HUDEP-2 (cell line): ENCODE measurements around the gene MMRN2.
"Not testable (repeated sequence)": the region's sequence is repeated elsewhere in the genome, so short reads cannot be mapped to it uniquely, and the experiment has no call there.

Experiments used
- DNase-seq, 76 experiments: peaks; one replicate each; lab custom pipeline; 2025; ENCODE audit not compliant: unreplicated experiment in 76 of 76; lab: John Stamatoyannopoulos, UW

Gene MMRN2

DNA sequence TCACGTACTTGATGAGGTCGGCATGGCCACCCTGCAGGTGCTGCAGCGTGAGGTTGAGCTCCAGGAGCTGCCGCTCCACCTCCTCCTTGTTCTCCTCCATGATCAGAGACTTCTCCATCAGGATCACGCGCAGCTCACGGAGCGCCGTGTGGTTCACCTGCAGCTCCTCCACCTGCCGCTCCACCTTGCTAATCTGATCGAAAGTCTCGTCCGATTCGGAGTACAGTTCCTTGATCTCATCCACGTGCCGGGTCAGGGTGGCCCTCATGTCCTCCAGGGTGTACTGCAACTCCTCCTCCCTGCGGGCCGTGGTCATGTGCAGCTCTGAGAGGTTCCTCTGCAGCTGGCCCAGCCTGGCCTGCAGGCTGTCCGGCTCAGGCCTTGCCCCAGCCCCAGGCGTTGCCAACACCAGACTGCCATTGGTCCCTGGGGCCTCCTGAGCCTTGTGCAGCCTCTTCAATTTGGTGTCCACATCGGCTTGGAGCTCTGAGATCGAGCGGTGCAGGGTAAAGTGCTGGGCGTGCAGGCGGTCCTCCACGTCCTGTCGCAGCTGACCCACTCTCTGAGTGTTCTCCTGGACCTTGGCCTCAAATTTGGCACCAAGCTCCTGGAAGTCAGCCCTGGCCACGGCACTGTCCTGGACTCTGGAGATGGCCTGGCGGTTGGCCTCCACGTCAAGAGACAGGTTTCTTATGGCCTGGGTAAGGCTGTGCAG is 13.9 kb downstream of the MMRN2 start:
- DNase-seq = no peak

GRCh38 chr10:86942441-86943315 is 14.7 kb downstream of the MMRN2 start:
- DNase-seq = no peak

GRCh38 chr10:86941991-86942421 is 15.4 kb downstream of the MMRN2 start:
- no peak for DNase-seq

- no peak for DNase-seq
Measured at GRCh38 chr10:86941426-86941825, 16.0 kb downstream of the MMRN2 start.

DNA sequence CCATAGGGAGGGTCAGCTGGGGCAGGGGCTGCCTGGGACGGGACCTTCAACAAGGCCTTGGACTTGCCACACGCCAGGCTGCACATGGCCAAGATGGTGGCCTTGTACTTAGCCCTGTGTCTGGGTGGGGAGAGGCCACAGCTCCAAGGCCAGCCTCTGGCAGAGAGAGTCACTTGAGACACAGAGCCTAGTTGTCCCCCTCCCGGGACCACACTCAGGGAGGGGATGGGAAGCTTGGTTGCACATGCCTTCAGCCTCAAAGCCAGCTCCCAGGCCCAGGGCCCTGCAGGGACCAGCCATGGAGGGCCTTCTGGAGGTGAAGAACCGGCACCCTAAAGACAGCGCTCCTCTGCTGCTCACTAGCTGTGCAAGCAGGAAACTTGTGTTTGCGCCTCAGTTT is 16.7 kb downstream of the MMRN2 start:
- DNase-seq = no peak

- DNase-seq = not testable (repeated sequence)
Measured at GRCh38 chr10:86940076-86940475, 17.3 kb downstream of the MMRN2 start.

- no peak for DNase-seq
Measured at GRCh38 chr10:86938260-86938659, 19.2 kb downstream of the MMRN2 start.

DNA sequence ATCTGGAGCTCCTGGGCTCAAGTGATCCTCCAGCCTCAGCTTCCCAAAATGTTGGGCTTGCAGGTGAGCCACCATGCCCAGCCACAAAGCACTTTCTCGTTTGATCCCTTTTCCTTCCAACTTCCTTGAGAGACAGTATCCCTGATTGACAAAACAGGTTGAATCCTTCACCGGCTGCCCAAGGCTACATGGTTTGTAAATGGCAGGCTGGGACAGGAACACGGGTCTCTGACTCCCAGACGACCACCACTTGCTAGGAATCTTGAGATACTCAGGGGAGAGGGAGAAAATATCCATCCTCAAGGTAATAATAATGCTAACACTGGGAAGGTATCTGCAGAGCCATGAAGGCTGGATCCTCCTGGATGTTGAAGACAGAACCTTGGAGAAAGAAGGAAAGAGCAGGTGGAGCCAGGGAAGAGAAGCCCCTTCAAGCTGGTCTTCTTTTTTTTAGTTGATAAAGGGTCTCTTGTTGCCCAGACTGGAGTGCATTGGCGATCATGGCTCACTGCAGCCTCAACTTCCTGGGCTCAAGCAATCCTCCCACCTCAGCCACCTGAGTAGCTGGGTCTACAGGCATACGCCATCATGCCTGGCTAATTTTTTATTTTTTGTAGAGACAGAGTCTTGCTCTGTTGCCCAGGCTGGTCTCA is 19.8 kb downstream of the MMRN2 start:
- no peak for DNase-seq

GRCh38 chr10:86936661-86937501 is 20.5 kb downstream of the MMRN2 start:
- no peak for DNase-seq

DNA sequence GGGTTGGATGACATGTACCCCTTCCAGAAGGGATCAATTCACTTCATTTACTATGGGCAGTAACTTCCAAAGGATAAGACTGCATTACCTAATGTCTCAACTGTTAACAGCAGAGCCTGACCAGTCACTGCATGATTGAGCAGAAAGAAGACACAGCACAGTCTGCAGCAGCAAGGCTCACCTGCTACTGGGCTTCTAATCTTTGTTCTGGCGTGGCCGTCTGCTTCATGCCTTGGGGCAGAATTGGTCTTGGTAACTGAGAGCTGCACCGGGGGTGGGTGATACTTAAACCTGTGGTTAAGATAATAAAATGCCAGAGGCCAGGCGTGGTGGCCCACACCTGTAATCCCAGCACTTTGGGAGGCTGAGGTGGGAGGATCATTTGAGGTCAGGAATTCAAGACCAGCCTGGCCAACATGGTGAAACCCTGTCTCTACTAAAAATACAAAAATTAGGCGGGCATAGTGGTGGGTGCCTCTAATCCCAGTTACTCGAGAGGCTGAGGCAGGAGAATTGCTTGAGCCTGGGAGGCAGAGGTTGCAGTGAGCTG is 23.2 kb downstream of the MMRN2 start:
- DNase-seq = not testable (repeated sequence)

GRCh38 chr10:86932674-86933073 is 24.7 kb downstream of the MMRN2 start:
- no peak for DNase-seq

- DNase-seq = no peak
Measured at GRCh38 chr10:86931872-86932271, 25.5 kb downstream of the MMRN2 start.

GRCh38 chr10:86929468-86930380 is 27.7 kb downstream of the MMRN2 start:
- no peak for DNase-seq

GRCh38 chr10:86922553-86922961 is 34.9 kb downstream of the MMRN2 start:
- no peak for DNase-seq

GRCh38 chr10:86918022-86918471 is 39.4 kb downstream of the MMRN2 start:
- DNase-seq = no peak

DNA sequence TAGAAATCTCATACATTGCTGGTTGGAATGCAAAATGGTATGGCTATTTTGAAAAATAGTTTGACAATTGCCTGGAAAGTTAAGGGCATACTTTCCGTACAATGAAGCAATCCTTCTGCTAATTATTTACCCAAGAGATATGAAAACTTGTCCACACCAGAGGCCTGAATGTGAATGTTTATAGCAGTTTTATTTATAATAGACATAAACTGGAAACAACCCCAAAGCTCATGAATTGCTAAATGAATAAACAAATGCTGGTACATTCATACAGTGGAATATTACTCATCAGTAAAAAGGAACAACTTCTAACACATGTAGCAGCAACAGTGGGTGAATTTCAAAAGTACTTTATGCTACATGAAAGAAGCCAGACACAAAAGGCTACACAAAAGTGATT is 42.7 kb downstream of the MMRN2 start:
- no peak for DNase-seq

DNA sequence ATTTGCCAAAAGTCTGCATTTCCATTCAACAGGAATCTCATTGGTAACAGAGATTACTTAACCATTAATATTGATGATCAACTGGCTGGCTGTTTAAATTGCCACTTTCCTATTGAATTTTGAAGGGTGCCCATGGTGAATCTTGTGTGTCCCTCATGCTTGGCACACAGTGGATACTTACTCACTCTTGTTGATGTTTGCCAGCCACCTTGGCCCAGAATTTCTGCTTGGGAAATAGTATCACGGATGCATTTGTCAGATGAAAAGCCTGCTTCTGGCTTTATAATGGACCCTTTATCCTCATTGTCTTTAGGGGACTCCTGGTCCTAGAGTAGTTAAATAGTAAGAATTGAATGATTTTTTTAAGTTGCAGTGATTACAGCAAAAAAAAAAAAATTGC is 52.0 kb downstream of the MMRN2 start:
- DNase-seq = no peak

- DNase-seq = no peak
Measured at GRCh38 chr10:86904600-86904999, 52.8 kb downstream of the MMRN2 start.

DNA sequence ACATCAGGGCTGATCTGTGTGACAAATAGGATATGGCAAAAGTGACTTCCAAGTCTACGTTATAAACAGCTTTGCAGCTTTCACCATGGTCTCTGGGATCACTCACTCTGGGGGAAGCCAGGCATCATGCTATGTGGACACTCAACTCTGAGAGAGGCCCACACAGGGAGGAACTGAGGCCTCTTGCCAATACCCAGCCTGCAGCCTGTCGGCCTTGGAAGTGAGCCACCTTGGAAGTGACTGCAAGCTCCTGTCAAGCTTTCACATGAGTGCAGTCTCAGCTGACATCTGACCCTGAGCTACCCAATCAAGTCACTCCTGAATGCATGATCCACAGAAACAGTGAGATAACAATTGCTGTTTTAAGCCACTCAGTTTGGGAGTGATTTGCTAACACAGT is 56.5 kb downstream of the MMRN2 start:
- peak in 63 of 76 experiments; percentile 2 to 84 (median 31) for DNase-seq
